Activated CD8-positive, alpha-beta memory T cell treated with anti-CD3 and anti-CD28 coated beads, Interleukin-2, amount 50 U/mL, for 1 hour (primary cell): Measurements from ENCODE around the gene CEP72.
"Not testable (repeated sequence)": the region's sequence is repeated elsewhere in the genome, so short reads cannot be mapped to it uniquely, and the experiment has no call there.

Experiments
- DNase-seq: peaks from one replicate; pipeline ENCODE4 v3.0.0-alpha.2; 2020; ENCODE audit errors: extremely low read depth

The CEP72 gene

DNA sequence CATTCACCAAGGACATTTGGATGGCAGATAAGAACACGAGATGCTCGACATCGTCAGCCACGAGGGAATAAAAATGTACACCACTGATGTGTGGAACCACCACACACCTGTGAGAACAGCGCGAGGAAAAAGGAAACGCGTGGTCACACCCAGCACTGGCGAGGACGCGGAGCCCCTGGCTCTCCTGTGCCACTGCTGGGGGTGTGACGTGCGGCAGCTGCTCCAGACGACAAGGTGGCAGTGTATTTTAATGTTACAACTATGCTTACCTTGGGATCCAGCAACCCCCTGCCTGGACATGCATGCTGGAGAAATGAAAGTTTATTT lies 13.6 kb upstream of the CEP72 start:
- no peak for DNase-seq

DNA sequence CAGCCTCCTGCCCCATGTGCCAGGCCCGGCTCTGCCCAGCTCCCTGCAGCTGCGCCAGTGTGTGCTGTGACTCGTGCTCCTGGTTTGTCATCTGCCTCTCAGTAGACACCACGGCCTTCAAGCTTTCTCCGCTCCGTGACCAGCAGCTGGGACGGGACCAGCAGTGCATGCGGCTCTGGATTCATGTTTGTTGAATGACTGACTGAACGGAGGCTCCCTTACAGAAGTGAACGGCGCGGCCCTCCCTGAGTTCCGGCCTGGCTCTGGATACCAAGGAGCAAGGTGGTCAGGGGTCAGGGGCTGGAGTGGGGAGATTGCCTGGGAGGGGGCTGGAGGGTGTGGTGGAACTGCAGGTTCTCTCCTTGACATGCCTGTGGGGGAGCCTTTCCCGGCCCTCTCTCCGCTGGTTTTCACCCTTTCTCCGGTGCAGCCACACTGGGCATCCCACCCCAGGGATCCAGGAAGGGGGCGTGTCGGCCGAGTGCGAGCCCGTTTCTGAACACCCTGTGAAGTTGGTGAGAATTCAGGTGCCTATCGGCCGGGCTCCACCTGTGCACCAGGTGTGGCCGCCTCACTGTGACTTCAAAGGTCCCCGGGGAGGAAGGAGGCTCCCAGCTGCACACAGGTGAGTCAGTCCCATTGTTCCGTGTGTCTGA lies 11.1 kb upstream of the CEP72 start:
- no peak for DNase-seq

DNA sequence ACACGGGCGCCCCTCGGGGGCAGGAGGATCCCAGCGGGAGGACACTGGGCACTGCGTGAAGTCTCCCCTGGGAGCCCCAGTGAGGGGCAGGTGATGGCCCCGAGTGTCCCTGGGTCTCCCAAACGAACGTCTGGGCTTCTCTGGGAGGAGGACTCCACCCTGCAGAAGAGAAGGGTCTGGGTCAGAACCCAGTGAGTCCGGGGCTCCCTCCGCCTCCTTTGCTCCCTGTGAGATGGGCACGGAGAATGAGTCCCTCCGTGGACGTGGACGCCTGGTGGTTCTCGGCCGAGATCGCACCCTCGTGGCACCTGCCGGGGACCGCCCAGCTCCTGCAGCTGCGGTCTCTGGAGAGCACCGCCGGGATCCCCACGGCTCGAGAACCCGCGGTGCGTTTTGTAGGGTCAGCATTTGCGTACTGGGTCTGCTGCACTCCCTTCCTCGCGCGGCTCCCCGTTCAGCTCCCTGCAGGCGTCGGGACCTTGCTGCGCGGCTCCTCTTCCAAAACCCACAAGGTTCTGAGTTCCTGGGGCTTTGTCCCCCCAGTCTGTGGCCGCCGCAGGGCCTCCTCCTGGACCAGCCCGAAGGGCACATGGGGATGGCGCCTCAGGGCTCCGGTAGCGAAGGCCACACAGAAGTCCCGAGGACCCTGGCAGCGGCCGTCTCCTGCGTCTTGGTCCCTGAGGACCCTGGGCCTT lies 10.2 kb upstream of the CEP72 start:
- DNase-seq = no peak

DNA sequence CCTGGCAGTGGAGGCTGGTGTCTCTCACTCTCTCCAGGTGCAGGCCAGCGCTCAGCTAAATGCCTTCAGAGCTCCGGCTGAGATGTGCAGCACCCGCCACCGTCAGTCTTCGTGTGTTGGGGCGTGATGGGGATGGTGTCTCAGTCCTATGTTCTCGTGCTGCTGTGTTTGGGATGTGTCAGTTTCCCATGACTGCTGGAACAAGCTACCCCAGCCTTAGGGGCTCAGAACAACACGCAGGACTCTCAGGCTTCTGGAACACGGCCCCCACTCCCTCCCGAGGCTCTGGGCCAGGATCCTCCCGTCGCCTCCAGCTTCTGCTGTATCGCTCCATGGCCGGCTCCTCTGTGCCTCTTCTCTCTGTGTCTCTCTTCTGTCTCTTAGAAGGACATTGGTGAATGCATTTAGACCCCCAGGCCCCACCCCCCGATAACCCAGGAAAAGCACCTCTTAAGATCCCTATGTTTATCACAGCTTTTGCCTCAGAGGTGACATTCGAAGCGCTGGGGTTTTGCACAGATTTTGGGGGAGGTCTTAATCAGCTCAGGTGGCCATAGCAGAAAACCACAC lies 9.6 kb upstream of the CEP72 start:
- DNase-seq = no peak

DNA sequence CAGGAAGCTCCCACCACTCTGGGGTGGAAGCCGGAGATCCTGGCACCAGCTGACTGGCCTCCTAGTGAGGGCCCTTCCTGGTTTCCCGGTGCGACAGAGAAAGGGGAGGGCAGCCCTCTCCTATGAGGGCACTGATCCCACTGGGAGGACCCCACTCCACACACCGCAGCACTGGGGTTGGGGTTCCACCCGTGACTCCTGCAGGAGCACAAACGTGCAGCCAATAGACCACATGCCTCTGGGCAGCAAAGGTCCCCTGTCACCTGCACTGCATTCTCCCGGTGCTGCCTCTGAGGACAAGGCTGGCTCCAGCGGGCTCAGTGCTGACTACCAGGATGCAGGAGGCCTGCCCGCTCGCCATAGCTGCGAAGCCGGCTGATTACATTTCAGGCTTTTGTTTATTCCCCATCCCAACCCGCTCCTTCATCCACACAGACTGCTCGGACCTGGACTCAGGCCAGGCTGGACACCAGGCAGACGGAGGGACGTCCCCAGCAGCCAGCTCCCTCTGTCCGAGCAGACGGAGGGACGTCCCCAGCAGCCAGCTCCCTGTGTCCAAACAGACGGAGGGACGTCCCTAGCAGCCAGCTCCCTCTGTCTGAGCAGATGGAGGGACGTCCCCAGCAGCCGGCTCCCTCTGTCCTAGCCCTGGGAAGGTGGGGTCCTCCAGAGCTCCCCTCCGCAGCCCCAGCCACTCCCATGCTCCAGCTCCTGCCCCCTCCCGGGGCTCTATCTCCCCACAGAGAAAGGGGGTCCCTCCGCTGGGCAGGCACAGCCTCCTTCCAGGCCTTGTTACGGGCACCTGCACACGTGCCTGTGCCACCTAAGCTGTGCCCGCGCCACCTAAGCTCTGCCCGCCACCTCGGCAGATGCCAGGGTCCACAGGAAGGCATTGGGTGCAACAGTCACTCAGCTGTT lies 8.8 kb upstream of the CEP72 start:
- no peak for DNase-seq

DNA sequence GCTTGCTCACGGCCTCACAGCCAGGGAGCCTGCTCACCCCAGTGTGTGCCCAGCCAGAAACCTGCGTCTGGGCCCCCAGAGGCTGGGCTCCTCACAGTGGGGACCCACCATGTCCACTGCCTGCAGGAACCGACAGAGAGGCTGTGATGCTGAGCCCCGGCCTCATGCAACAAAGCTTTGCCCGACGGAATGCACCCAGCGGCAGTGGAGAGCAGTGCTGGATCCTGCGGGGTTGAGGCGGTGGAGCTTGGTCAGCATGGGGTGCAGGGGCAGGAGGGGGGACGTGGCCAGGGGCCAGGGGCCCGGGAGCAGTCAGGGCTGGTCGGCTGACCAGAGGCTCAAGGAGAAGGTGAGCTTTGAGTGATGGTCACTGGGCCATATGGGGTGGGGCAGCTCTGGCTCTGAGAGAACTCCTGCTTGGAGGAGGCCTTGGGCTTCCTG lies 7.7 kb upstream of the CEP72 start:
- DNase-seq = no peak

DNA sequence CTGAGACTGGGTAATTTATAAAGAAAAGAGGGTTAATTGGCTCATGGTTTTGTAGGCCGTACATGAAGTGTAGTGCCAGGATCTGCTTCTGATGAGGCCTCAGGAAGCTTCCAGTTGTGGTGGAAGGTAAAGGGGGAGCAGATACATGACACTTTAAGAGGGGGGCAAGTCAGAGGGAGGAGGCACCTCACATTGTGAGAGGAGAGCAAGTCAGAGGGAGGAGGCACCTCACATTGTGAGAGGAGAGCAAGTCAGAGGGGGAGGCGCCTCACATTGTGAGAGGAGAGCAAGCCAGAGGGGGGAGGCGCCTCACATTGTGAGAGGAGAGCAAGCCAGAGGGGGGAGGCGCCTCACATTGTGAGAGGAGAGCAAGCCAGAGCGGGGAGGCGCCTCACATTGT lies 7.0 kb upstream of the CEP72 start:
- DNase-seq = not testable (repeated sequence)

DNA sequence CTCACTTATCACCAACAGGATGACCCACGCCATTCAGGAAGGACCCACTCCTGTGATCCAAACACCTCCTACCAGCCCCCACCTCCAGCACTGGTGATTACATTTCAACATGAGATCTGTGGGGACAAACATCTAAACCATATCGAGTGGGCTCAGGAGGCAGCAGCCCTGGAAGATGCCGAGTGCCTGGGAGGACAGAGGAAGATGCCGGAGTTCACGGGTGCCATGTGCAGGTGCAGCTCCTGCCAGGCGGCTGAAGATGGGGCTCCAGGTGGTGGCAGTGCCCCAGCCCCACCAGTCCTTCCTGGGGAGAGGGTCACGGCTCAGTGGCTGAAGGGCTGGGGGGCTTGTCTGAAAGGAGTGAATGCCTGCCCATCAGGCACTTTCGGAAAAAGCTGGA lies 6.1 kb upstream of the CEP72 start:
- DNase-seq = no peak

DNA sequence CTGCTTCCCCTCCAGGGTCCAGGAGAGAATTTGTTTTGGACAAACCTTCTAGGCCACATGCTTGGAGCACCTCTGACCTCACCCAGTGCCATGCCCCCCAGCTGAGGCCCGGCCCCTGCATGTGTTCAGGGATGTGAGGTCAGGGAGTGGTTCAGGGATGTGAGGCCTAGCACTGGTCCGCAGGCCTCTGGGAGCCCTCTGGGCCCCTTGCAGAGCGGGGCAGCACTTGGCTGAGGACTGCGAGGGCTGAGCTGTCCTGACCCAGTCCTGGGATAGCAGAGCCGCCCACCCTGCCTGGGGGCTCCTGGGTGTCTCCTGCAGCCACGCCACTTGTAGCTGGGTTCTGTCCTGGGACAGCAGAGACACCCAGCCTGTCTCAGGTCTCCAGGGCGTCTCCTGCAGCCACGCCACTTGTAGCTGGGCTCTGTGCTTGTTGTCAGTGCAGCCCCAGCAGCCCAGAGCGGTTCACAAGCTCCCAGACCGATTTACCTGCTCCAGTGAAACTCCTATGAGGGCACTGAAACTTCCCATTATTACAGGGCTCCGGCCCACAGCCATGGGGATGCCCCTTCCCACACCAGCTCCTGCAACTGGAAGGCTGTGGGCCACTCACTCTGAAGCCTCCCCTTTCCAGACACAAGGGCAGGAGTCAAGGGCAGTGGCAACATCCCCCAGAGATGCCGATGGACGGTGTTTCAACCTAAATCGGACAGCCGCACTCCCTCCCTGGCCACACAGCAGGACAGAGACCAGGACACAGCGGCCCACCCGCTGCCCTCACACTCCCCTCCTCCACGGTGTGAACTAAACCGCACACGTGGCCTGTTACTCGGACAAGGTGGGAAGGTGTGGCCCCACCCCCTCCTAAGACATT lies 5.4 kb upstream of the CEP72 start:
- no peak for DNase-seq

DNA sequence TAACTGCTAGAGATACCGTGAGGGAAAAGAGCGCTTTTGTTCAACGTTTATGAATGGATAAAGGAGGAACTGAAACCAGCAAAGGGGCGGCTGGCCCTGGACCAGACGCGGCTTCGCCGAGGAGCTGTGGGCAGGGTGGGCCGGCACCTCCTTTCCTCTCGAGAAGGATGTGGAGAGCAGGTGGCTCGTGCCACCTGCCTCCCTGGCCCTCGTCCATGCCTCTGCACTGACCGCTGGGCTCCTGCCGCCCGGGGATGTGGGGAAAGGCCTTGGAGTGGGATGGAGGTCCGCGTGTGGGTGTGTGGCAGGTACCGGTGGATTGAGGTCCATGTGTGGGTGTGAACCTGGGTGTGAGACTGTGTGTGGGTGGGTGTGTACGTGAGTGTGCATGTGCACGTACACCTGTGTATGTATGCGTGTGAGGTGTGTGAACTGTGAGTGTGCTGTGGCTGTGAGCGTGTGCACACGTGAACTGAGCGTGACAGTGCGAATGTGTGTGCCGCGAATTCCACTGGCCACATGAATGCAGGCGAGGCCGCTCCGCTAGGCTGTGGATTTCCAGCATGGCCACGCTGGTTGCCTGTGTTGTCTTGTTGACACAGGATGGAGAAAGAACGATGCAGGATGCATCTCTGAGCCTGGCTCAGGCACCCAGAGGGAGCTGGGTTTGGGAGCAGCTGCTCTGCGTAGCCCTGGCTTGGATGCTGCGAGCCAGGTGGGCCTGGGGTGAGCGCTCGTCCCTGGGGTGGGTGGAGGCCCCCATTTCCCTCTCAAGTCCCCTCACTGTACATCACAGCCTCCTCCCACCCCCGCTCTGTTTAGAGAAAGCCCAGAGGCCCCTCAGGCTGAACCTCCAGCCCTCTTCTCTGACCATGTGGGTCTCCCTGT lies 4.4 kb upstream of the CEP72 start:
- DNase-seq = no peak

DNA sequence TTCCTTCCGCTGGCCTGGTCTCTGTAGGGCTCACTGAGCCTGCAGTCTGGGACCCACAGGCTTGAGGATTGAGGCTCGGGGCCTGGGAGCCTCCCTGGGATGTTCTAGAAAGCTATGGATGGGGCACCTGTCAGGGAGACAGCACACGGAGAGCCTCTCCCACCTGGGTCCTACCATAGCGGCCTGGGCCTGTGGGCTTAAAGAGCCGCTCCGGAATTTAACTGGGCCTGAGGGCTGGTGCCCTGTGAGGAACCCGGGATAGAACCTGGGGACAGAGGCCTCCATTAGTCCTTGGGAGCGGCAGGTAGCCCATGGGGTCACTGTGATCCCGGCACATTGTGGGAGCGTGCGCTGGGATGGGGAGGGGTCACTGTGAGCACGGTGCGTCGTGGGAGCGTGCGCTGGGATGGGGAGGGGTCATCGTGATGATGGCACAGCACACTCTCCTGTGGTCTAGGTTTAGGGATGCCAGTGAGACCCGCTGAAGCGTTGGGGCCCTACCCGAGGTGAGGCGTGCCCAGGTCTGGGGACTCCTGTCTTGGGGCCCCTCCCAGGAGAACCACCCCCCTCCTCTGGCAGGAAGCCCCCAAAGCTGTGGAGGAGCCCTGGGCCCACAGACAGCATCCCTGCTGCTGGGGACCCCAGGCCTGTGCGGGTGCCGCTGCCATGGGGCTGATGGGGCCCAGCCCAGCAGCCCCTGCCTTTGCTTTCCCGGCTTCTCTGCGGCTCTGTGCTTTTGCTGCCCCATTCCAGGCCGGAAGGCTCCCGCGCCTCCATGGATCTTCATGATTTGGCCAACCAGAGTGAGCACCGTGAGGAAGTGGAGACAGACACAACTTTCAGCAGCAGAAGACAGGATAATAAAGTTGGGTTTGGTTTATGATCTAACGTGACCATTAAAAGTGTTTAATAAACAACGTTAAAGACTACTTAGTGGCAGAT lies 3.4 kb upstream of the CEP72 start:
- DNase-seq = no peak

DNA sequence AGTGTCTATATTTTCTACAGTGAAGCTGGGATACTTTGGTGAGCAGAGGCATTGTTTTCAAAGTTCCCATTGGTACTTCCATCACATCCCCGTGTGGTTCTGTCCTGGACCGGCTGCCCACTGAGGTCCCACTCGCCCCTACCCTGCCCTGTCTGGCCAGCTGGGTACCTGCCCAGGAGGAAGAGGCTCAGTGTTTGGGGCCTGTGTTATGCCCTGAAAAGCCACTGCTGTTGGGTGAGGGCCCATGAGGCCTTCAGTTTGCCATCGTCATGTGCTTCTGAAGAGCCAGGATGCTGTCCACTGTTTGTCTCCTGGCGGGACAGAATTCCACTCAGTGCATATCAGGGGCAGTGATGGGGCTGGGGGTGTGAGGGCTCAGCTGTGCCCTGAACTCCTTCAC lies 2.6 kb upstream of the CEP72 start:
- DNase-seq = no peak

DNA sequence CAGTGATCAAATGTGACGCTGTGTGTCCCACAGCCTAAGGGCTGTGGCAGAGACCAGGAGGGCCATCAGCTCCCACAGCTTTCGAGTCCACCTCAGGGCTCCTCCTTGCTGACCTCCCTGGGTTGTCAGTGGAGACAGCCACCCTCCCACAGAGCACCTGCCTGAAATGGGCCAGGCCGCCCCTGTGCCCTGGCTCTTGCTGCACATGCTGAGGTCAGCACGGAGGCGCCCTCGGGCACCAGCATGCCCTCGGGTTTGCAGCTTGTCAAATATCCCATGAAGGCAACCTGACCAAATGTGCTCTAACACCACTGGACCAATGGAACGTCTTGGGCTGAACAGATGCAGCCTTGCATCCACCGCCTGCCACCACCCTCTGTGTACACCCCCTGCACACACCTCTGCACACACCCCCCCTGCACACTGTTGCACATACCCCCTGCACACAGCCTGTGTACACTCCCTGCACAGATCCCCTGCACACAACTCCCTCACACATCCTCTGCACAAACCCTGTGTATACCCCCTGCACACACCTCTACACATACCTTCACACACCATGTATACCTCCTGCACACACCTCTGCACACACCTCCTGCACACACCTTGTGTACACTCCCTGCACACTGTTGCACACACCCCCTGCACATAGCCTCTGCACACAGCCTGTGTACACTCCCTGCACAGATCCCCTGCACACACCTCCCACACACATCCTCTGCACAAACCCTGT lies 2.0 kb upstream of the CEP72 start:
- no peak for DNase-seq

DNA sequence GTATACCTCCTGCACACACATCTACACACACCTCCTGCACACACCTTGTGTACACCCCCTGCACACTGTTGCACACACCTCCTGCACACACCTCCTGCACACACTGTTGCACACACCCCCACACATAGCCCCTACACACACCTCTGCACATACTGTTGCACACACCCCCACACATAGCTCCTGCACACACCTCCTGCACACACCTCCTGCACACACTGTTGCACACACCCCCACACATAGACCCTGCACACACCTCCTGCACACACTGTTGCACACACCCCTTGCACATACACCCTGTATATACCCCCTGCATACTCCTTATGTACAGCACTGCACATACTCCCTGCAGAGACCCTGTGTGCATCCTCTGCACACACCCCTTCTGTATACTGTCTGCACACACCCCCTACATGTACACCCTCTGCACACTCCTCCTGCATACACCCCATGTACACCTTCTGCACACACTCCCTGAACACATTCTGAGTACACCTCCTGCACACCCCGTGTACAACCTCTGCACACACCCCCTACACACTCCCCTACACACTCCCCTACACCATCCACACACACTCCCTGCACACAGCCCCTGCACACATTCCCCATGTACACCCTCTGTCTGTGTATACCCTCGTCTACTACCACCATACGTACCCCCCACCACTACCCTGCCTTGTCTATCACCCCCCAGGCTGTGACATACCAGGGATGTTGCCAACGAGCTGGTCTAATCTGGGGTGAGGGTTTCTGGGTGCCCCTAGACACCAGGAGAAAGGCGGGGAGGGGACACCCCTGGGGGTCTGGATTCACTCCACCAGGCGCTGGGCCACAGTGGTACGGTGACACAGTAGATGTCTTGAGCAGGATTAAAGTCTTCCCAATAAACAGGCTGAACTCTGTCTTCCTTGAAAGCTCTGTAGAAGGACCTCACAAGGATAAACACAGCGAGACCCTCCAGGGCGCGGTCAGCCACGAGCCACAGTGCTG lies 1.1 kb upstream of the CEP72 start:
- no peak for DNase-seq

DNA sequence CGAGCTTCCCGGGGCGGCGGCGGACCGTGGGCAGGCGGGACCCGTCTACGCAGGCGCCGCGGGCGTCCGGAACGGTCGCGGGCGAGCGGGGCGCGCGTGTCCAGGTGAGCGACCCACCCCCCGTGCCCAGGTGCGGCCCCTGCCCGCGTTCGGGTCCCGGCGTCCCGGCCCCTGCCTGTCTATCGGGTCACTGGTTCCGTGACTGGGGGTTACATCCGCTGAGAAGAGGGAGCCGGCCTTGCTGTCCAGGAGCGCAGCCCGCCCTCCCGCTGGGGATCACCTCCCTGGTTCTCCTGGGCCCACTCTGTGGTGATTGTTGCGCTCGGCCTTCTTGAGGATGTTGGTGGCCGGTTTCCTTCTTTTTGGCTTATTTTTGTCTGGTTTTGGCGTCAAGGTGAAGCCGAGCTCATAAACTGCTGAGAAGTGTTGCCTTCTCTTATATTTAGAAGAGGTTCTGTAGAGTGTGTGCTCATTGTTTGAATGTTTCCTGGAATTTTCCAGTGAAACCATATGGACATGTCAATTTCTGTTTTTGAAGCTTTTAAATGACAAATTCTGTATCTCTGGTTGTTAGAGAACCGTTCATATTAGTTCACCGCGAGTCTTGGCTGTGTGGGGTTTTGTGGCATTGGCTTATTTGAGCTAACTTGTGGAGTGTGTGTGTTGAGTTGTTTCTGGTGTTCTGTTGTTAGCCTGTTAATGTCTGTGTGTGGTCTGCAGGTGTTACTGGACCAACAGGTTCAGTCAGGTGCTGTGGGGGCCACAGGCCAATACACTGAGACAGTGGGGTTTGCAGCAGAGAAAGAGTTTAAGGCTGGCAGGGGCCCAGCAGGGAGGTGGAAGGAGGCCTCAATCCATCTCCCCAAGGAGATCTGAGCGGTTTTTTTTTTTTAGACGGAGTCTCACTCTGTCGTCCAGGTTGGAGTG lies 621 bp downstream of the CEP72 start:
- DNase-seq = no peak

DNA sequence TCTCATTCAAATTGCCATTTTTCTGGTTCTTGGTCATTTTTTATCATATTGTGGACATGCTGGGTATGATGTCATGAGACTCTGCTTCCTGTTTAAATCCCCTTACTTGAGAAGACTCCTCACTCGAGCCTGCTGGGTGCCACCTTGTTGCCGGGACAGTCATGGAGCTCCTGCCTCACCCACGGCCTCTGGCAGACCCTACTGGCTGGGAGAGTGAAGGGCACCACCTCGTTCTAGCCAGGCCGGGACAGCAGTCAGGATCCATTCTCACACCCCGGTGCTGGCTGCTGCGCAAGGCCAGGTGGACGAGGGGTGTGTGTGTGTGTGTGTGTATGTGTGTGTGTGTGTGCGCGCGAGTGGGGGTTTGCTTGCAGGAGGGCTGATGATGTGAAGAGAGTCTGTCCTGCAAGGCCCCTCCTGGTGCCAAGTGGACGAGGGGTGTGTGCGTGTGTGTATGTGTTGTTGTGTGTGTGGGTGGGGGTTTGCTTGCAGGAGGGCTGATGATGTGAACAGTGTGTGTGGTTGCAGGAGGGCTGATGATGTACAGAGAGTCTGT lies 4.4 kb downstream of the CEP72 start:
- no peak for DNase-seq
